Stomach (tissue), 9 donors: Measurements from ENCODE around the gene USP3. TPM values are rescaled to one million over a fixed set of nuclear protein-coding genes. Genes with fewer than 3 reads are reported as not detected.

Source experiments
- DNase-seq, 2 donors: peaks; one replicate each; pipeline versions ENCODE4 v3.0.0 to v3.0.0-alpha.2; 2013 to 2019
- H3K27ac ChIP-seq, 5 donors: fragments of 200-600 bp in 4 of 5; sonication (generic) in 4 of 5; one replicate each; pipeline ENCODE4 v1.5.1; 2013 to 2019; ENCODE audit warnings: mild to moderate bottlenecking in 1 of 5, moderate library complexity in 1 of 5
- H3K27me3 ChIP-seq, 3 donors: fragments of 200-600 bp; sonication (generic); one replicate each; pipeline ENCODE4 v1.5.1; 2017 to 2019; ENCODE audit warnings: mixed run types in 1 of 3
- H3K36me3 ChIP-seq, 4 donors: fragments of 200-600 bp; sonication (generic); 1 replicate in 3 of 4; 2 replicates in 1 of 4; pipeline ENCODE4 v1.5.1; 2016 to 2019
- H3K4me1 ChIP-seq, 4 donors: fragments of 200-600 bp; sonication (generic); one replicate each; pipeline ENCODE4 v1.5.1; 2016 to 2019
- H3K4me3 ChIP-seq, 4 donors: fragments of 200-600 bp; sonication (generic) in 3 of 4; one replicate each; pipeline ENCODE4 v1.5.1; 2016 to 2019; ENCODE audit warnings: mild to moderate bottlenecking in 1 of 4
- H3K9me3 ChIP-seq, 4 donors: fragments of 200-600 bp; sonication (generic); one replicate each; pipeline ENCODE4 v1.5.1; 2016 to 2019
- EP300 ChIP-seq: sonication (generic); formaldehyde crosslinking; IDR thresholded peaks from one replicate; pipeline ENCODE4 v1.6.1; 2017; ENCODE audit warnings: antibody characterized with exemption
- POLR2A ChIP-seq, 4 donors: fragments of 450-650 bp; IDR thresholded peaks; one replicate each; pipeline ENCODE4 v1.6.1; 2016; ENCODE audit warnings: antibody characterized with exemption in 4 of 4, control low read depth in 2 of 4, mild to moderate bottlenecking in 1 of 4, moderate library complexity in 1 of 4
- POLR2AphosphoS5 ChIP-seq, 3 donors: sonication (generic); formaldehyde crosslinking; IDR thresholded peaks; one replicate each; pipeline ENCODE4 v1.6.1; 2016; ENCODE audit warnings: antibody characterized with exemption in 3 of 3
- WGBS, 5 donors: extraction: QIAGEN DNeasy Blood & Tissue Kit in 3 of 5; methylation state at CpG; one replicate each; pipeline versions ENCODE4 v1.1.5 to v1.1.7; 2013 to 2018; 5-methylcytosine and 5-hydroxymethylcytosine counted together
- intact Hi-C: fragments of 100-400 bp; cut with DNase I; formaldehyde crosslinking; loops from one replicate; pipeline ENCODE4 v1.15.1; 2023; ENCODE audit warnings: low total_unique reads
- polyA plus RNA-seq, 3 donors: library from polyadenylated mRNA; stranded (reverse); fragments of 200-250 nt; gene quantifications; one replicate each; pipeline ENCODE4 v1.2.3, GENCODE V29; 2013
- total RNA-seq, 5 donors: library from RNA; depleted of rRNA; stranded (reverse); fragments of >200 nt; gene quantifications; one replicate each; pipeline versions ENCODE4 v1.1.0 to v1.2.3, GENCODE V29; 2014 to 2016
- TF ChIP-seq, protein P1 (sequence below), 7 experiments: fragments of 450-650 bp in 4 of 7; fragments of 200-600 bp in 3 of 7; sonication (generic) in 3 of 7; IDR thresholded peaks; one replicate each; pipeline ENCODE4 v1.5.1; 2016 to 2019; ENCODE audit warnings: antibody characterized with exemption in 7 of 7, control low read depth in 2 of 7, mild to moderate bottlenecking in 1 of 7
- donor health status: healthy with polysubstance abuse.
- donor health status: Bipolar disorder and iron deficiency.
- donor health status: healthy.

The USP3 gene
- total and polyA plus RNA-seq, 8 donors: 10.5 to 174 (median 26.5) TPM

DNA sequence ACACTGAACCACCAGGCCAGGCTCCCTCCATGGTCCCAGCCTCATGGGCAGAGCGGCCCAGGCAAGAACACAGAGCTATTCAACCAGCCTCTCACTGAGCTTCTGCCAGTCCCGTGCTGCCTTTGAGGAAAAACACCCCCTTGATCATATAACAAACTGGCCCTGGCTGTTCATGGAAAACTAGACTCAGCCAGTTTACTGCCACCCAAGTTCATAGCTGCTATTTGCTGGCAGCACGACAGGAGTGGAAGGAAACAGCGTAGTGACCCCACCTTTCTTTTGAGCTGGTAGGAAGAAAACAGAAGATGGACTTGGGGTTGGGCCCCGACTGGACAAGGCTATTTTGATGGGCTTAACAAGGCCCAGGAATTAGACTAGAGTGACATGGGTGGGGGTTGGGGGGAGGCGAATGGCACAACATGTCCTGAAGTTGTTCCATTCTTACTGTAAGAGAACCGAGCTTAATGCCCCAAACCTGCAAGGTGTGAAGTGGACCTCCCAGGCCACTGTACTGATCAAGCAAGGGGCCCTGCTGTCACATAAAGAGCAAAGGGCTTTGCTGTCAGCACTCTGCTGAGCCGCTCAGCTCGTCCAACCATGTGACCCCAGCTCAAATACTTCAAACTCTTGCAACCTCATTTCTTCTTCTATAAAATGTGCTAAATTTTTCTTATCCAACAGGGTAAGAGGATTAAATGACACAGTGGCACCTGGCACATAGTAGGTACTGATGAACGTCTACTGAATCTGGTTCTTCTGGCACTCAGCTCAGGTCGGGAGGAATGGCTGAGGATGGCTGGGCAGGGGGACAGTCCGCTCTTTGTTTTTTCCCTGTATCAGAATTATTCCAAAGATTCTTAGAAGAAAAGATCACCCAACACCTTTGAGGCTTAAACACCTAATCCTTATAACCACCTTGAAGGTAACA, 94.3 kb downstream of the USP3 start:
- H3K36me3 ChIP-seq: peaks cover 5 to 14% (median 9%) of the 10 kb centered on the region in 4 donors
- H3K9me3 ChIP-seq: no peaks in the 10 kb centered on the region
- TF ChIP-seq POLR2AphosphoS5 (IDR thresholded peaks at IDR 0.05) (peak; percentile 7 to 51 (median 25)), POLR2A (IDR thresholded peaks at IDR 0.05) (no peak), EP300 (no peak)
- TF ChIP-seq, protein P1, sequence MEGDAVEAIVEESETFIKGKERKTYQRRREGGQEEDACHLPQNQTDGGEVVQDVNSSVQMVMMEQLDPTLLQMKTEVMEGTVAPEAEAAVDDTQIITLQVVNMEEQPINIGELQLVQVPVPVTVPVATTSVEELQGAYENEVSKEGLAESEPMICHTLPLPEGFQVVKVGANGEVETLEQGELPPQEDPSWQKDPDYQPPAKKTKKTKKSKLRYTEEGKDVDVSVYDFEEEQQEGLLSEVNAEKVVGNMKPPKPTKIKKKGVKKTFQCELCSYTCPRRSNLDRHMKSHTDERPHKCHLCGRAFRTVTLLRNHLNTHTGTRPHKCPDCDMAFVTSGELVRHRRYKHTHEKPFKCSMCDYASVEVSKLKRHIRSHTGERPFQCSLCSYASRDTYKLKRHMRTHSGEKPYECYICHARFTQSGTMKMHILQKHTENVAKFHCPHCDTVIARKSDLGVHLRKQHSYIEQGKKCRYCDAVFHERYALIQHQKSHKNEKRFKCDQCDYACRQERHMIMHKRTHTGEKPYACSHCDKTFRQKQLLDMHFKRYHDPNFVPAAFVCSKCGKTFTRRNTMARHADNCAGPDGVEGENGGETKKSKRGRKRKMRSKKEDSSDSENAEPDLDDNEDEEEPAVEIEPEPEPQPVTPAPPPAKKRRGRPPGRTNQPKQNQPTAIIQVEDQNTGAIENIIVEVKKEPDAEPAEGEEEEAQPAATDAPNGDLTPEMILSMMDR (IDR thresholded peaks at IDR 0.05): no peak
- peaks cover 32 to 90% (median 60%) of the 10 kb centered on the region in 4 donors for H3K4me1 ChIP-seq
- H3K4me3 ChIP-seq: peak overlapping the region; percentile 68 to 83 (median 76)
- peak overlapping the region; percentile 87 to 95 (median 94) for H3K27ac ChIP-seq
- DNase-seq: peak; percentile 70 to 84
- WGBS, 5 donors: 39 to 48% (median 42%) methylated on average over 12 of the region's 12 CpGs
- no peaks in the 10 kb centered on the region for H3K27me3 ChIP-seq
- intact Hi-C loops: loop anchor here (10.0 kb wide), 1 partner anchor 104 kb away; no protein-coding TSS in a partner anchor

DNA sequence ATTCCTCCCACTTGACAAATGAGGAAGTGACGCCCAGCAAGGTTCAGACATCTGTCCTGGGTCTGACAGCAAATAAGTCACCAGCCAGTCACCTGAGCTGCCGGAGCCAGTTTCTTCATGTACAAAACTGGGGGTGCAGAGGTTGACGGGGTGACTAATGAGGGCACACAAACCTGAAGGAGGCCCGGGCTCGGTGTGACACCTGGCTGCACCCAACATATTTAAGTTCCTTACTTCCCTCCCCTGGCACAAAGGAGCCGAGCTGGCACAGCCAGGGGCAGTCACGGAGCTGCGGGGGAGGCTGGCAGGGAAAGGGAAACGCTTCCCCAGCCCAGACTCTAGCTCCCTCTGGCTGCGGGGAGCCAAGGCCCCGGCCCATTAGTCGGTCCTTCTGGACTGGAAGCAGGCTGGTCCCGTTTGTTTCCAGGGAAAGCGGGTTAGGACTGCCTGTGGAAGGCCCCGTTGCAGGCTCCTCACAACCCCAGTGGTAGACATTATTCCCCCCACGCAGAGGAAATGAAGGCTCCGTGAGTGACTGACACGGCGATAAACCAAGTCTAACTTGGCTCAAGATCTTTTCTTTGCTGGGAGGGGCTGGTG, 95.1 kb downstream of the USP3 start:
- intact Hi-C loops: loop anchor here (10.0 kb wide), 1 partner anchor 105 kb away; no protein-coding TSS in a partner anchor
- H3K36me3 ChIP-seq: peaks cover 0 to 7% (median 1%) of the 10 kb centered on the region in 4 donors
- H3K27me3 ChIP-seq: no peaks in the 10 kb centered on the region
- WGBS, 5 donors: 19 to 28% (median 23%) methylated on average over 11 to 19 of the region's 19 CpGs
- peak overlapping the region; percentile 87 to 95 (median 94) for H3K27ac ChIP-seq
- H3K4me1 ChIP-seq: peaks cover 32 to 89% (median 62%) of the 10 kb centered on the region in 4 donors
- H3K9me3 ChIP-seq: no peaks in the 10 kb centered on the region
- no peak for TF ChIP-seq POLR2A (IDR thresholded peaks at IDR 0.05)
- TF ChIP-seq, protein P1 (IDR thresholded peaks at IDR 0.05): peak in 5 of 7 experiments; percentile 61 to 92 (median 71)
- peak in 2 of 3 donors; percentile 67 to 72 for TF ChIP-seq POLR2AphosphoS5 (IDR thresholded peaks at IDR 0.05)
- TF ChIP-seq EP300: no peak
- peak overlapping the region; percentile 68 to 83 (median 76) for H3K4me3 ChIP-seq
- DNase-seq: peak; percentile 84 to 88

DNA sequence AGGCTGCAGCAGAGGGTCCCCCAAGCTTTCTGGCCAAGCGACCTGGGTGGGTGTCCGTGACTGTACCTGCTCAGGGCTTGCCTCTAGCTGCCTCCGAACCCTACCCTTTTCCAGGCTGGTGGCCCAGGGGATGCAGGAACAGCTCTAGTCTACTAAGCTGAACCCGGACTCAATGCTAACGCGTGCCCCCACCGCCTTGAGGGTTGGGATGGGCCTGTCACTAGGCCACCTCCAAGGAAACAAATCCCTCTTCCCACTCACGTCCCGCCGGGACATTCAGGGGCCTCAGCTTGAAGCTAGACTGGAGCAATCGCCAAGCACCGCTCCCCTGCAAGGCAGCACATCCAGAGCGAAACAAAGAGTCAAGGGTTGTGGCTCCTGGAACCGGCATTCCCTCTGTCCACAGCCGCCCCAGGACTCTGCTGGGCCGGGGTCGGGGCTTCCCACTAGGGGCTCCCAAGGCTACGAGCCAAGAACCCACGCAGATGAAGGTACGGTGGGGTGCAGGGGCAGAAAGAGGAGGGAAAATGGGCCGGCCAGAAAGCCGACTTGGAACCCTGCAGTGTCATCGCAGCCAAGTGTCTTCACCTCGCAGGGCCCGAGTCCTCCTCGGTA, 95.7 kb downstream of the USP3 start:
- WGBS, 5 donors: 8 to 18% (median 11%) methylated on average over 20 to 26 of the region's 26 CpGs
- Histone ChIP-seq H3K4me3 (peak overlapping the region; percentile 68 to 83 (median 76)), H3K4me1 (peaks cover 32 to 83% (median 60%) of the 10 kb centered on the region in 4 donors), H3K9me3 (no peaks in the 10 kb centered on the region), H3K27me3 (no peaks in the 10 kb centered on the region), H3K36me3 (peaks cover 0 to under 1% (median 0%) of the 10 kb centered on the region in 4 donors), H3K27ac (peak overlapping the region; percentile 87 to 95 (median 94))
- intact Hi-C loops: no loop called here
- DNase-seq: peak in 1 of 2 donors; percentile 65
- TF ChIP-seq POLR2AphosphoS5 (IDR thresholded peaks at IDR 0.05) (no peak), POLR2A (IDR thresholded peaks at IDR 0.05) (no peak), EP300 (no peak)
- TF ChIP-seq, protein P1 (IDR thresholded peaks at IDR 0.05): no peak

DNA sequence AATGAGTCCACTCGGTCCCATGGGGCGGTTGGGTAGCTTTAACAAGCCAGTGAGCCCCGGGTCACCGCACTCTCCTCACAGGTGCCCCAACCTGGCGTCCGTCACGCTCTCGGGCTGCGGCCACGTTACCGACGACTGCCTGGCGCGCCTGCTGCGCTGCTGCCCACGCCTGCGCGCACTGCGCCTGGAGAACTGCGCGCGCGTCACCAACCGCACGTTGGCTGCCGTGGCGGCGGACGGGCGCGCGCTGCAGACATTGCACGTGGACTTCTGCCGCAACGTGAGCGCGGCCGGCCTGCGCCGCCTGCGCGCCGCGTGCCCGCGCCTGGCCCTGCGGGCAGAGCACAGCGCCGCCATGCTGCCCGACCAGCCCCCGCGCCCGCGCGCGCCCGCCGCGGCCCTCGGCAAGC, 96.2 kb downstream of the USP3 start:
- H3K27ac ChIP-seq: peak overlapping the region; percentile 87 to 95 (median 94)
- H3K4me1 ChIP-seq: peaks cover 32 to 79% (median 60%) of the 10 kb centered on the region in 4 donors
- H3K36me3 ChIP-seq: peaks cover 0 to 2% (median 0%) of the 10 kb centered on the region in 4 donors
- H3K27me3 ChIP-seq: no peaks in the 10 kb centered on the region
- H3K4me3 ChIP-seq: peak overlapping the region; percentile 68 to 83 (median 76)
- DNase-seq: peak; percentile 94 to 98
- 0 to 1% (median 0%) methylated on average over 2 to 60 of the region's 60 CpGs for WGBS, 5 donors
- intact Hi-C loops: no loop called here
- H3K9me3 ChIP-seq: no peaks in the 10 kb centered on the region
- TF ChIP-seq EP300 (no peak), POLR2A (IDR thresholded peaks at IDR 0.05) (peak in 2 of 4 donors; percentile 66 to 78), POLR2AphosphoS5 (IDR thresholded peaks at IDR 0.05) (peak; percentile 96 to 99 (median 98))
- TF ChIP-seq, protein P1 (IDR thresholded peaks at IDR 0.05): peak in 2 of 7 experiments; percentile 5 to 57
